CD4-positive, alpha-beta T cell treated with Interleukin-10 for 1 hour (primary cell): ENCODE data around the gene SNAPIN.
"Not testable (repeated sequence)": the region's sequence is repeated elsewhere in the genome, so short reads cannot be mapped to it uniquely, and the experiment has no call there.

Experiments used
- DNase-seq: peaks from one replicate; pipeline ENCODE4 v3.0.0-alpha.2; 2020

The SNAPIN gene

DNA sequence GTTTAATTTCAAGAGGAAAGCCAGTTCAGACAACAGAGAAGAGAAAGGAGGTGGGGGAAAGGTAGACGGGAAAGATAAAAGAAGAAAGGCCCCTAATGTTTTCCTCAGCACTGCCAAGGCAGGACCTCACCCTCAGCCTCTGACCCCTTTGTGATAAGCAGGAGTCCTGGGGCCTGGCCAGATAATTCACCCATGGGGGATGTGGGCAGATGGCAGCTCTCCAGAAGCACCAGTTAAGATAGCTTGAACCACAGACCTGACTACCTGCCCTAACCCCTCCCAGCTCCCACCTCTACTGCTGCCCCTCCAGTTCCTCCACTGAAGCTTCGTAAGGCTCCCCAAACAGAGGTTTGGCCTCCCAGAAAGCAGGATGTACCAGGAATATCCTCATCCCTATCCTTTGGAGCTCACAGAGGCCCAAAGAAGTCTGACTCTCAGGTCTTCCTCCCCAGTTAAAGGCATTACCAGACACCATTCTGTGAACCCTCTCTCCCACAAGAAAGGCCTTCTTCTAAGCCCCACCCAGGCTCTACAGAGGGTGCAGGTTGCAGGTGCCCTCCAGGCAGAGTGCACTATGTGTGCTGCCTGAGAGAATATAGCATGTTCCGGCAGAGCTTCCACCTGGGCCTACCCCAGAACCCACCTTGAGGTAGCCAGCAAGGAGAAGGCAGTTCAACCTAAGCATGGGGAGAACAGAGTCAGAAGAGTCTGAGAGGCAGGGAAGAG is 9.2 kb upstream of the SNAPIN start:
- DNase-seq, result no peak

DNA sequence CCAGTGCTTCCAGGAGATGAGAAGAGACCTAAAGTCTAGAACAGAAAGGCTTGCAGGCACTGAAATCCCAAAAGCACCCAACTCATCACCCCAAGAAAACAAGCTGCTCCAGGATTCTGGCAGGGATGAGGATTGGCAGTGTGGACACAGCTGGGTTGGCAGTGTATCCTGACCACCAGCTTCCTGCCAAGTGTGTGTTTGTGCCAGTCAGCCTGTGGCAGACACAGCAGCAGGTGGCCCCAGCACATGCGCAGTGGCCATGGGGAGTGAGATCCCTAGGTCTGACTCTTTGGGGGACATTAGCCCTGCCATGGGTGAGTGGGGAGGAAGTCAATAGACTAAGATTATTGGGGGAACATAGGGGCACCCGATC is 8.7 kb upstream of the SNAPIN start:
- DNase-seq, result no peak

- DNase-seq, result no peak
Measured at GRCh38 chr1:153651771-153652170, 6.7 kb upstream of the SNAPIN start.

DNA sequence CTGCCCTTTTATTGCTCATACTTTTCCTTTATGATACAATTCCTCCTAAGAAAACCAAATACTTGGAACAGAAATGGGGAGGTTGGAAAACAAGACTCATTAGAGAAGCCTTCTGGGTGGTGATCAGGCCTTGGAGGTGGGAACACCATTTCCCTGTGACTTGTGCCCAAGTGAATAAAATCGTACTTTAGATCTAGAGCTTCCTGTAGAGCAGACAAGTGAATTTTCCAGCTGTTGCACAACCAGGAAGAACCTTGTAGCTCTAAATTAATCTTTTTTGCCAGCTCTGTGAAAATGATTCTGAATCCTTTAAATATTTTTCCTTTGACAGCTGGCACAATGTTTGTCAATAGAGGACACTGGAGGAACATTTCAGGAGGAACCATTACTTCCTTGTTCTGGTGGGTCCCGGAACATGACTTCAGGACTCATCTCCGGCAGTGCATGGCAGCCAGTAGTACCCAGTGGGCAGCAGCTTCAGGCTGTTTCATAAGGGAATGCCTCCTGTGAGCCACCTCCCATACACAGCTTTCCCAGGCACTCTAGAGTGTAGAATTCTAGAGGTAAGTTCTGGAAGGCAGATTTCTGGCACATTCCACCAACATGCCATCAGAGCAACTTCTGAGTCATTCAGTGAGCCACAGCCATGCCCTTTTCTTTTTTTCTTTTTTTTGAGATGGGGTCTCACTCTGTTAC is 5.5 kb upstream of the SNAPIN start:
- DNase-seq, result no peak

DNA sequence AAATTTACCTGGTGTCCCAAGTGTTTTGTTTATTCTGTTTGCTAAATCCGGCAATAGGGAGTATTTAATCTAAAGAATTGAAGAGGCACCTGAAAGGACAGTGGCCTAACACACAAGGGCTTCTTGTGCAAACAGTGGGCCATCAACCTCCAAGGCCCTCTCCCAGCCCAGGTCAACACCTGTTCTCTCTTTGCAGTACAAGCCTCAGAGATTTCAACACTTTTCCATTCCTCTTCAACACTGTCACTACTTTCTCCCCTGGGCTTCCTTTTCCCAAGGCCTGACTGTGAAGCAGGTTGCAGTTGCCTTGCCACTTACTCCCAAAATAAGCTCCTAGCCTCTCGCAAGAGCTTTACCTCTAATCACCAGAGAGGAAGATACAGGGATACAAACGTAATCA is 3.2 kb upstream of the SNAPIN start:
- DNase-seq, result no peak

- DNase-seq, result no peak
Measured at GRCh38 chr1:153659175-153659534, 652 bp downstream of the SNAPIN start.

GRCh38 chr1:153659656-153660055 is 1.2 kb downstream of the SNAPIN start:
- no peak for DNase-seq

GRCh38 chr1:153661111-153661708 is 2.7 kb downstream of the SNAPIN start:
- no peak for DNase-seq

GRCh38 chr1:153662269-153662668 is 3.8 kb downstream of the SNAPIN start:
- no peak for DNase-seq

DNA sequence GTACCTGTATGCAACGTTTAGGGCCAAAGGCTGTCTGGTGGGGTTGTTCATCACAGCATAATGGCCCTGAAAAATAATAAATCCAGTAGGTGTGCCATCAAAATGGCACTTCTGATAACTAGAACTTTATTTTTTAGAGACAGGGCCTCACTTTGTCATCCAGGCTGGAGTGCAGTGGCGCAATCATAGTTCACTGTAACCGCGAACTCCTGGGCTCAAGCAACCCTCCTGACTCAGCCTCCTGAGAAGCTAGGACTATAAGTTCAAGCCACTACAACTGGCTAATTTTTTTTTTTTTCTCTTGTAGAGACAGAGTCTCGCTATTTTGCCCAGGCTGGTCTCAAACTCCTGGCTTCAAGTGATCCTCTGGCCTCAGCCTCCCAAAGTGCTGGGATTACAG is 4.7 kb downstream of the SNAPIN start:
- DNase-seq, result no peak

GRCh38 chr1:153667439-153667838 is 8.9 kb downstream of the SNAPIN start:
- DNase-seq, result no peak

GRCh38 chr1:153668672-153669071 is 10.2 kb downstream of the SNAPIN start:
- not testable (repeated sequence) for DNase-seq

DNA sequence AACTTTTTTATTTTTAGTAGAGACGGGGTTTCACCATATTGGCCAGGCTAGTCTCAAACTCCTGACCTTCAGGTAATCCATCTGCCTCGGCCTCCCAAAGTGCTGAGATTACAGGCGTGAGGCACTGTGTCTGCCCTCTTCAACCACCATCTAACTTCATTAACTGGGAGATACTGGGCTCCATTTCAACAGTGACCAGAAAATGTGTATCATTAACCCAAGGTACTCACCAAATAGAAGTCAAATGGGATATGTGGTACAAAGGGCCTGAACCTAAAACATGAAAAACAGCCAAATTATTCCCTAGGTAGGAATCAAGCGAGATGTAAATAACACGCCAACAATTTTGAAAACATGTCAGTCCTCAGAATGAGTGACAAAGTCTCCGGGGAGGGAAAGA is 11.1 kb downstream of the SNAPIN start:
- no peak for DNase-seq

- no peak for DNase-seq
Measured at GRCh38 chr1:153670257-153670858, 11.9 kb downstream of the SNAPIN start.

DNA sequence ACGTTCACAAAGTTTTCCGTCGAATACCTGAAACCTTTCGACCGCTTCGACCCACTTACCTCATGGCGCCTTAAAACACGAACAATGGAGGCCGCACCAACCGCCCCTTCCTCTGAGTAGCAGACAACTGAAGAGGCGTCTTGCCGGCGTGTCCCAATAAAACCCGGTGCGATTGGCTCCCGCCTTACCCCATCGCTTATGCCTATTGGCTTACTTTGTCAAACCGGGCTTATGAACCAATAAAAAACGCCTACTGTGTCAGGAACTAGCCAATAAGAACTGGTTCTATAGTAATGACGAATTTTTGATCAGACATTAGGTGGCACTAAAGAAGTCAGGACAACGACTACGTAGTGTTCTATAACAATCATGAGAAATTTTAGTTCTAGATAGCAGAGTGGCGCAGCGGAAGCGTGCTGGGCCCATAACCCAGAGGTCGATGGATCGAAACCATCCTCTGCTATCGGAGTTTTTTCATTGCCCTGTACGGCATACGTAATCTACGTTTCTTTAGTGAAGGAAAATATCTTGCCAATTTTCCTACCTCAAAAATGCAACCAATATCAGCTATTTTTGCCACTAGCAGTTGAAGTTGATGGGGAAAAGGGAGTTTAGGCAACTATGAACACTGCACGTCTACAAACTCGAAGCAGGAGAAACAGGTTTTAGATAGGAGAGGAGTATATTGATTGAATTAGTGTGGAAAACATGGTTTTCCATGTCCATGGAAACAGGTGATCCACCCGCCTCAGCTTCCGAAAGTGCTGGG is 12.5 kb downstream of the SNAPIN start, which contains the start of gene ILF2:
Gene ILF2 (minus strand): TSS at position 135 of the 769 bp plus-strand sequence. CDS start 71 bp downstream, at position 64.
- DNase-seq, result peak; percentile 99

DNA sequence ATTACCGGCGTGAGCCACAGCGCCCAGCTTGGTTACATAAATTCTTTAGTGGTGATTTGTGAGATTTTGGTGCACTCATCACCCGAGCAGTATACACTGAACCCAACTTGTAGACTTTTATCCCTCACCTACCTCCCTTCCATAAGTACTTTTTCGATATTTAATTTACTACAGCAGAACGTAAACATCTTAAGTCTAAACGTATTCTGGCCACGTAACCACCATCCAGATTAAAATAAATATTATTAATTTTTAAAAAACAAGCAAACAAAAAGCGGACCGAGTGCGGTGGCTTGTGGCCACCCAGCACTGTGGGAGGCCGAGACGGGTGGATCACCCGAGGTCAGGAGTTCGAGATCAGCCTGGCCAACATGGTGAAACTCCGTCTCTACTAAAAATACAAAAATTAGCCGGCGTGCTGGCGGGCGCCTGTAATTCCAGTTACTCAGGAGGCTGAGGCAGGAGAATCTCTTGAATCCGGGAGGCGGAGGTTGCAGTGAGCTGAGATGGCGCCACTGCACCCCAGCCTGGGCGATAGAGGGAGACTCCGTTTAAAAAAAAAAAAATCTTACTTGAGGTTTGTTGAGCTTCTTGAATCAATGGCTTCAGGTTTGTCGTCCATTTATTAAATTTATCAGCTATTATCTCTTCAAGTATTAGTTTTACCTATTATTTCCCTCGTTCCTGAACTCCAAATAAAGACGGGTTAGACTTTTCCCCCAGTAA is 13.3 kb downstream of the SNAPIN start:
- peak; percentile 65 for DNase-seq

GRCh38 chr1:153673511-153673910 is 15.0 kb downstream of the SNAPIN start:
- DNase-seq, result no peak

DNA sequence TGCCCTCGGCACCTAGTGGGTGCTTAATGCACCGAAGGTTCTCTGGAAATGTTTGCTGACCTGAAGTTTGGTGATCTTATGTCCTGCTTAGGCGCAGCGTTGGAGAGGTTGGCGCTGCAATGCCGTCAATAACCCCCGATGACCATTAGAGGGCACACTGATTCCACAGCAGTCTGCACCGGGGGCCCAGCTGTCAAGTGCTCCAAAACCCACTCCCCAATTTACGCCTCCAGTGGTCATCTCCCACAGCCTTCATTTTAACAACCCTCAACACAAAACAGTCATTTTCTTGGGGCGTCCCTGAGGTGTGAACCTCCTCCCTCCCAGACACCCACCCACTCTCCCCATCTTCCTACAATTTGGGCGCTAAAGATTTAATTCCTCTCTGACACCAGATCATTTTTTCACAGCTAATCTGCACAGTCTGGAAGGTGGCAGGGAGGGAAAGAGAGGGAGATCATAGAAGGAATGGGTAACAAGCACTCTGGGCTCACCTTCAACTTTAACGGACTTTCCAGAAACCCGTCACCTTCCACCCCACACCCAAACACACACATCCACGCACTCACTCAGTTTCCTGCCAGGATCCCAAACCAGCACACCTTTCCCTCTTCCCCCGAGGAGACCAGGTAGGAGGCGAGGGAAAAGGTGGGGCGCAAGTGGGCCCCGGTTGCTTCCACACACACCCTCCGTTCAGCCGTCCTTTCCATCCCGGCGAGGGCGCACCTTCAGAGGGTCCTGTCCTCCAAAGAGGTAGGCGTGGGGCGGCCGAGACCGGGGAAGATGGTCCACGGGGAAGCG is 19.4 kb downstream of the SNAPIN start:
- peak; percentile 59 for DNase-seq

DNA sequence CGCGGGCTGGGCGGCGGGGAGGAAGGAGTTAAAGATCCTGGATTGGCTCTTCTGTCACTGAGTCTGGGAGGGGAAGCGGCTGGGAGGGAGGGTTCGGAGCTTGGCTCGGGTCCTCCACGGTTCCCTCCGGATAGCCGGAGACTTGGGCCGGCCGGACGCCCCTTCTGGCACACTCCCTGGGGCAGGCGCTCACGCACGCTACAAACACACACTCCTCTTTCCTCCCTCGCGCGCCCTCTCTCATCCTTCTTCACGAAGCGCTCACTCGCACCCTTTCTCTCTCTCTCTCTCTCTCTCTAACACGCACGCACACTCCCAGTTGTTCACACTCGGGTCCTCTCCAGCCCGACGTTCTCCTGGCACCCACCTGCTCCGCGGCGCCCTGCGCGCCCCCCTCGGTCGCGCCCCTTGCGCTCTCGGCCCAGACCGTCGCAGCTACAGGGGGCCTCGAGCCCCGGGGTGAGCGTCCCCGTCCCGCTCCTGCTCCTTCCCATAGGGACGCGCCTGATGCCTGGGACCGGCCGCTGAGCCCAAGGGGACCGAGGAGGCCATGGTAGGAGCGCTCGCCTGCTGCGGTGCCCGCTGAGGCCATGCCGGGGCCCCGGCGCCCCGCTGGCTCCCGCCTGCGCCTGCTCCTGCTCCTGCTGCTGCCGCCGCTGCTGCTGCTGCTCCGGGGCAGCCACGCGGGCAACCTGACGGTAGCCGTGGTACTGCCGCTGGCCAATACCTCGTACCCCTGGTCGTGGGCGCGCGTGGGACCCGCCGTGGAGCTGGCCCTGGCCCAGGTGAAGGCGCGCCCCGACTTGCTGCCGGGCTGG is 20.2 kb downstream of the SNAPIN start, which contains the start of gene NPR1:
Gene NPR1 (plus strand): TSS at position 170 of the 818 bp plus-strand sequence. CDS start 421 bp downstream, at position 591.
- no peak for DNase-seq
